Stomach (tissue), 9 donors: ENCODE measurements around the gene TMEM107. TPM values are rescaled to one million over a fixed set of nuclear protein-coding genes. Genes with fewer than 3 reads are reported as not detected.
"Not testable (repeated sequence)": the region's sequence is repeated elsewhere in the genome, so short reads cannot be mapped to it uniquely, and the experiment has no call there.

Source experiments
- DNase-seq, 2 donors: peaks; one replicate each; pipeline versions ENCODE4 v3.0.0 to v3.0.0-alpha.2; 2013 to 2019
- H3K27ac ChIP-seq, 5 donors: fragments of 200-600 bp in 4 of 5; sonication (generic) in 4 of 5; one replicate each; pipeline ENCODE4 v1.5.1; 2013 to 2019; ENCODE audit warnings: mild to moderate bottlenecking in 1 of 5, moderate library complexity in 1 of 5
- H3K27me3 ChIP-seq, 3 donors: fragments of 200-600 bp; sonication (generic); one replicate each; pipeline ENCODE4 v1.5.1; 2017 to 2019; ENCODE audit warnings: mixed run types in 1 of 3
- H3K36me3 ChIP-seq, 4 donors: fragments of 200-600 bp; sonication (generic); 1 replicate in 3 of 4; 2 replicates in 1 of 4; pipeline ENCODE4 v1.5.1; 2016 to 2019
- H3K4me1 ChIP-seq, 4 donors: fragments of 200-600 bp; sonication (generic); one replicate each; pipeline ENCODE4 v1.5.1; 2016 to 2019
- H3K4me3 ChIP-seq, 4 donors: fragments of 200-600 bp; sonication (generic) in 3 of 4; one replicate each; pipeline ENCODE4 v1.5.1; 2016 to 2019; ENCODE audit warnings: mild to moderate bottlenecking in 1 of 4
- H3K9me3 ChIP-seq, 4 donors: fragments of 200-600 bp; sonication (generic); one replicate each; pipeline ENCODE4 v1.5.1; 2016 to 2019
- EP300 ChIP-seq: sonication (generic); formaldehyde crosslinking; IDR thresholded peaks from one replicate; pipeline ENCODE4 v1.6.1; 2017; ENCODE audit warnings: antibody characterized with exemption
- POLR2A ChIP-seq, 4 donors: fragments of 450-650 bp; IDR thresholded peaks; one replicate each; pipeline ENCODE4 v1.6.1; 2016; ENCODE audit warnings: antibody characterized with exemption in 4 of 4, control low read depth in 2 of 4, mild to moderate bottlenecking in 1 of 4, moderate library complexity in 1 of 4
- POLR2AphosphoS5 ChIP-seq, 3 donors: sonication (generic); formaldehyde crosslinking; IDR thresholded peaks; one replicate each; pipeline ENCODE4 v1.6.1; 2016; ENCODE audit warnings: antibody characterized with exemption in 3 of 3
- WGBS, 5 donors: extraction: QIAGEN DNeasy Blood & Tissue Kit in 3 of 5; methylation state at CpG; one replicate each; pipeline versions ENCODE4 v1.1.5 to v1.1.7; 2013 to 2018; 5-methylcytosine and 5-hydroxymethylcytosine counted together
- intact Hi-C: fragments of 100-400 bp; cut with DNase I; formaldehyde crosslinking; loops from one replicate; pipeline ENCODE4 v1.15.1; 2023; ENCODE audit warnings: low total_unique reads
- polyA plus RNA-seq, 3 donors: library from polyadenylated mRNA; stranded (reverse); fragments of 200-250 nt; gene quantifications; one replicate each; pipeline ENCODE4 v1.2.3, GENCODE V29; 2013
- total RNA-seq, 5 donors: library from RNA; depleted of rRNA; stranded (reverse); fragments of >200 nt; gene quantifications; one replicate each; pipeline versions ENCODE4 v1.1.0 to v1.2.3, GENCODE V29; 2014 to 2016
- TF ChIP-seq, protein P1 (sequence below), 7 experiments: fragments of 450-650 bp in 4 of 7; fragments of 200-600 bp in 3 of 7; sonication (generic) in 3 of 7; IDR thresholded peaks; one replicate each; pipeline ENCODE4 v1.5.1; 2016 to 2019; ENCODE audit warnings: antibody characterized with exemption in 7 of 7, control low read depth in 2 of 7, mild to moderate bottlenecking in 1 of 7
- donor health status: healthy with polysubstance abuse.
- donor health status: Bipolar disorder and iron deficiency.
- donor health status: healthy.

TMEM107 gene
- total and polyA plus RNA-seq, 8 donors = 5.2 to 37.6 (median 9.4) TPM

DNA sequence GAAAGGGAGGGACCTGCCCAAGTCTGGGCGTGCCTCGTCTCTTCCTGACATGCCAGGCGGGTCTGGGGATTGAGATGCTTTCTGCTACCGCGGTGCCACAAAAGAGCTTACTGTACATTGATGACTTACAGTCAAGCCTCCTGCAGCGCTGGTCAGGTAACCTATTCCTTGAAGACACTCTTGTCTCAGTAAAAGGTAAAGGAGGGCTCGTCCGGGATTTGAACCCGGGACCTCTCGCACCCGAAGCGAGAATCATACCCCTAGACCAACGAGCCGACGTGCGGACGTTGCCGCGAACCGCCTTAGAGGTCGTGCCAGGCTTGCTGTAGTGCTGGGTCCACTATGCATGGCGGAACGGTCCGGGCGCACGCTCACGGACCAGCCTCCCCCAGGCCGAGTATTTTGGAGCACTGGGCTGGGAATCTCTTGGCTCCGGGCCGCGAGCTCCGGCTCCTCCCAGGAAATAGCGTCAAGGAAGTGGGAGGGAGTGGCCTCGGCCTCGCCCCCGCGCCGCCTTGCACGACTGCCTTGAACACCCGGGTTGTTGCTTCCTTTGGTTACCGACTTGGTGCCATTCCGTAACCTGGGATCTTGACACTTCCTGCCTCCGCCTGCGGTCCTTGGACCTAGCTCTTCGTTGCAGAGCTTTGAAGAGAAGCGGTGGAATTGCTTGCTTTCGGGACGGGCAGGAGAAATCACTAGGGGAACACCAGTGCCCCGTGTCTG, 46.6 kb upstream of the TMEM107 start:
- H3K27ac ChIP-seq = peak overlapping the region; percentile 88 to 99 (median 96)
- peaks cover 26 to 54% (median 37%) of the 10 kb centered on the region in 4 donors for H3K4me1 ChIP-seq
- H3K4me3 ChIP-seq = peak overlapping the region; percentile 57 to 70 (median 65)
- DNase-seq = peak; percentile 94 to 97
- TF ChIP-seq POLR2A (IDR thresholded peaks at IDR 0.05) (peak in 1 of 4 donors; percentile 63), EP300 (no peak), POLR2AphosphoS5 (IDR thresholded peaks at IDR 0.05) (peak; percentile 58 to 94 (median 88))
- TF ChIP-seq, protein P1, sequence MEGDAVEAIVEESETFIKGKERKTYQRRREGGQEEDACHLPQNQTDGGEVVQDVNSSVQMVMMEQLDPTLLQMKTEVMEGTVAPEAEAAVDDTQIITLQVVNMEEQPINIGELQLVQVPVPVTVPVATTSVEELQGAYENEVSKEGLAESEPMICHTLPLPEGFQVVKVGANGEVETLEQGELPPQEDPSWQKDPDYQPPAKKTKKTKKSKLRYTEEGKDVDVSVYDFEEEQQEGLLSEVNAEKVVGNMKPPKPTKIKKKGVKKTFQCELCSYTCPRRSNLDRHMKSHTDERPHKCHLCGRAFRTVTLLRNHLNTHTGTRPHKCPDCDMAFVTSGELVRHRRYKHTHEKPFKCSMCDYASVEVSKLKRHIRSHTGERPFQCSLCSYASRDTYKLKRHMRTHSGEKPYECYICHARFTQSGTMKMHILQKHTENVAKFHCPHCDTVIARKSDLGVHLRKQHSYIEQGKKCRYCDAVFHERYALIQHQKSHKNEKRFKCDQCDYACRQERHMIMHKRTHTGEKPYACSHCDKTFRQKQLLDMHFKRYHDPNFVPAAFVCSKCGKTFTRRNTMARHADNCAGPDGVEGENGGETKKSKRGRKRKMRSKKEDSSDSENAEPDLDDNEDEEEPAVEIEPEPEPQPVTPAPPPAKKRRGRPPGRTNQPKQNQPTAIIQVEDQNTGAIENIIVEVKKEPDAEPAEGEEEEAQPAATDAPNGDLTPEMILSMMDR (IDR thresholded peaks at IDR 0.05) = no peak
- H3K27me3 ChIP-seq = no peaks in the 10 kb centered on the region
- H3K9me3 ChIP-seq = no peaks in the 10 kb centered on the region
- WGBS, 5 donors = 0% methylated on average over 23 to 49 of the region's 49 CpGs
- intact Hi-C loops = no loop called here
- H3K36me3 ChIP-seq = peaks cover 6 to 9% (median 7%) of the 10 kb centered on the region in 4 donors

DNA sequence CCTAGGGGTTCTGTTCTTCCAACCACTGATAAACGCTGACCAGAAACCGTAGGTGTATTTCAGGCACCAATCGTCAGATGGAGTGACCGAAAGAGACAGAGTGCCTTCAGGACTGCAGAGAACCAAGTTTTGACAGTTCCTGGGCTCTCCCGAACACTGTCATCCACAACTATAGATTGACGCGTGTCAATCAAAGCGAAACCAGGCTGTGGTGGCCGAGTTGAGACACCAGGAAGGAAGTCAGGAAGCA, 46.1 kb upstream of the TMEM107 start:
- H3K4me1 ChIP-seq = peaks cover 26 to 52% (median 35%) of the 10 kb centered on the region in 4 donors
- peak overlapping the region; percentile 57 to 70 (median 65) for H3K4me3 ChIP-seq
- peaks cover 1 to 4% (median 2%) of the 10 kb centered on the region in 4 donors for H3K36me3 ChIP-seq
- intact Hi-C loops = no loop called here
- H3K27ac ChIP-seq = peak overlapping the region; percentile 88 to 99 (median 96)
- H3K27me3 ChIP-seq = no peaks in the 10 kb centered on the region
- H3K9me3 ChIP-seq = no peaks in the 10 kb centered on the region
- TF ChIP-seq POLR2A (IDR thresholded peaks at IDR 0.05) = no peak
- TF ChIP-seq POLR2AphosphoS5 (IDR thresholded peaks at IDR 0.05) = peak in 1 of 3 donors; percentile 28
- 0 to 2% (median 1%) methylated on average over 9 of the region's 9 CpGs for WGBS, 5 donors
- DNase-seq = no peak

DNA sequence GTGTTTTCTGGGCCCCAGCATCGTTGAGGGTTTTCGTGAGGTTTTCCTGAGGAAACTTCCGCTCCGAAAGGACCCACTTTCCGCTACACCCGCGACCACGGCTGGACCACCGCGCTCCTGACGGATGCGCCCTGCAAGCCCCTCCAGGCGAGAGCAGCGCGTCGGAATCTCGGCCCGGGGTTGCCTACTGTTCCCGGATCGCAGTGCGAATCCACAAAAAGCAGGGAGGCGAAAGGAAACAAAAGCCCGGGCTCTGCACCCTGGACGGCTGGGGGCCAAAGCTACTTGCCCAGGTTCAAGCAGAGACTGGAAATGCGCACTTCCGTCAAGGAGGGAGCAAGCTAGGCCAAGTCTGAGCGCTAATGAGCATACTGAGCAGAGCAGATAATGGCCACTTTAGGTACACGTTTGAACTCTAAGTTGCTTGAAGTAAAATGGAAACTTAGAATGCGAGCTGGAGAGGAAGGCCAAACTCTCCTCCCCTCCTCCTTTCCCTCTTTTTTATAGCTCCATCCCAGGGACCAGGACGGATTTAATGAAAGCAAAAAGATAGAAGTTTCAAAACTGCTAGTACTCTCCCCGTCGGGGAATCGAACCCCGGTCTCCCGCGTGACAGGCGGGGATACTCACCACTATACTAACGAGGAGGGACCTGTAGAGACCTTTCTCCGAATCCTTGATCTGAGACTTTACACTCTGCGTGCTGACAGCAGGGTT, 45.6 kb upstream of the TMEM107 start:
- Histone ChIP-seq H3K4me3 (peak overlapping the region; percentile 57 to 70 (median 65)), H3K27me3 (no peaks in the 10 kb centered on the region), H3K4me1 (peaks cover 25 to 47% (median 31%) of the 10 kb centered on the region in 4 donors), H3K36me3 (no peaks in the 10 kb centered on the region), H3K27ac (peak overlapping the region; percentile 88 to 99 (median 96)), H3K9me3 (no peaks in the 10 kb centered on the region)
- intact Hi-C loops = no loop called here
- TF ChIP-seq, protein P1 (IDR thresholded peaks at IDR 0.05) = no peak
- TF ChIP-seq POLR2AphosphoS5 (IDR thresholded peaks at IDR 0.05) (peak; percentile 38 to 58 (median 52)), EP300 (no peak), POLR2A (IDR thresholded peaks at IDR 0.05) (no peak)
- peak; percentile 87 to 96 for DNase-seq
- WGBS, 5 donors = 0 to 2% (median 1%) methylated on average over 39 to 40 of the region's 40 CpGs

DNA sequence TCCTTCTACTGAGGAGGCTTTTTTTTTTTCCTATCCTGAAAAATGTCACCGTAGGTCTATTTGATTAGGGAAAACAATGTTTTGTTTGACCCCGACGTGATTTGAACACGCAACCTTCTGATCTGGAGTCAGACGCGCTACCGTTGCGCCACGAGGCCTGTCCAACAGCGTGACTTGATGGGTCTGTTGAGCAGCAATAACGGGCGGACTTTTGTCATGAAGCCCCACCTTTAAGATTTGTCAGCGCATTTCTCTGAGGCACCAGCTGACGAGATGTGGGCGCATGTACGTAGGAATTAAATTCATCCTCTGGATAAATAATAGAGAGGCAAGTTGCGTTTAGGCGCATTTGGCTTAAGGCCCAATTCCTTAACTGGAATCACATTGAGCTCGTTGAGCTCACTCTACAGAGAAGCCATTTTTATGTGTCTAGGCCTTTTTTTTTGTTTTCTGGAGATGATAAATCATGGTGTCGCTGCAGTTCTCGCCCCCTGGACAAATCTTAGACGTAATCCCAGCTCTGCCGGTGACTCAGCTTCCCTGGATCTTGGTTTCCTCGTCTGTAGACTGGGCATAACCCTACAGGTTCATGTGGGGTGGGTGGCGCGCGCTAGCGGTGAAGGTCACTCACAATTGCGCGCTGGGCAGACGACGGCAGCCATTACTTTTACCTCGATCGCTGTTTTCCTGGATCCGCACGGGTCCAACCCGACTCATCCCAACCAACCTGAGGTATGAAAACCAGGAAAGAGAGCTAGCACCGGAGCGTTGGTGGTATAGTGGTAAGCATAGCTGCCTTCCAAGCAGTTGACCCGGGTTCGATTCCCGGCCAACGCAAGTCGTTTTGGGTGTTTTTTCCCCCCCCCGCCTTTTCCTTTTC, 44.8 kb upstream of the TMEM107 start:
- no peaks in the 10 kb centered on the region for H3K36me3 ChIP-seq
- peaks cover 19 to 40% (median 29%) of the 10 kb centered on the region in 4 donors for H3K4me1 ChIP-seq
- no peaks in the 10 kb centered on the region for H3K9me3 ChIP-seq
- peak overlapping the region; percentile 88 to 99 (median 96) for H3K27ac ChIP-seq
- peak overlapping the region; percentile 57 to 70 (median 65) for H3K4me3 ChIP-seq
- DNase-seq = peak; percentile 90 to 97
- TF ChIP-seq, protein P1 (IDR thresholded peaks at IDR 0.05) = peak in 1 of 7 experiments; percentile 10
- peak in 1 of 4 donors; percentile 17 for TF ChIP-seq POLR2A (IDR thresholded peaks at IDR 0.05)
- TF ChIP-seq POLR2AphosphoS5 (IDR thresholded peaks at IDR 0.05) = peak; percentile 19 to 69 (median 38)
- TF ChIP-seq EP300 = no peak
- intact Hi-C loops = no loop called here
- WGBS, 5 donors = 0 to 1% (median 1%) methylated on average over 43 to 45 of the region's 45 CpGs
- H3K27me3 ChIP-seq = no peaks in the 10 kb centered on the region

DNA sequence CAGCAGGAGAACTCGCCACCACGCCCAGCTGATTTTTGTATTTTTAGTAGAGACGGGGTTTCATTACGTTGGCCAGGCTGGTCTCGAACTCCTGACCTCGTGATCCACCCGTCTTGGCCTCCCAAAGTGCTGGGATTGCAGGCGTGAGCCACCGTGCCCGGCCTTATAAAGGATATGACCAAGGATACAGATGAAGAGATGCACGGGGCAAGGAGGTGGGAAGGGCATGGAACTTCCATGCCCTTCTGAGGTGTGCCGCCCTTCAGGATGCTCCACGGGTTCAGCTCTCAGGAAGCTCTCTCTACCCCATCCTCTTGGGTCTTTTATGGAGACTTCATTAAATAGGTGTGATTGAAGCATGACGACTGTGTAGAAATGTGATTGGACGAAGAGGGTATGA, 37.8 kb upstream of the TMEM107 start:
- peaks cover 7 to 23% (median 14%) of the 10 kb centered on the region in 4 donors for H3K4me1 ChIP-seq
- H3K27me3 ChIP-seq, DNase-seq, H3K27ac ChIP-seq, H3K36me3 ChIP-seq, H3K9me3 ChIP-seq, intact Hi-C loops, H3K4me3 ChIP-seq: not testable (repeated sequence)
- 85 to 90% (median 88%) methylated on average over 15 of the region's 15 CpGs for WGBS, 5 donors
